Measurements from ENCODE around the gene TRIM46. TPM values are rescaled to one million over a fixed set of nuclear protein-coding genes. Genes with fewer than 3 reads are reported as not detected.

TRIM46 gene
- total RNA-seq, 1 donor from 2014 or later = 11.5 TPM

GRCh38 chr1:155199792-155200191 is 26.1 kb downstream of the TRIM46 start:
- Mint-ChIP-seq H3K4me1 (ENCODE audit: low read depth) (peaks cover 4% of the 10 kb centered on the region), H3K27me3 (ENCODE audit: low read depth) (no peaks in the 10 kb centered on the region), H3K4me3 (ENCODE audit: low read depth) (no peak overlapping the region), H3K27ac (no peak overlapping the region), H3K9me3 (no peaks in the 10 kb centered on the region), H3K36me3 (ENCODE audit: low read depth) (peaks cover 4% of the 10 kb centered on the region)
- intact Hi-C loops (cut with micrococcal nuclease) = no loop called here
- no peak for DNase-seq (ENCODE audit: low spot score)

GRCh38 chr1:155200920-155201319 is 27.3 kb downstream of the TRIM46 start:
- intact Hi-C loops (cut with micrococcal nuclease) = no loop called here
- H3K9me3 Mint-ChIP-seq = no peaks in the 10 kb centered on the region
- no peak overlapping the region for H3K27ac Mint-ChIP-seq
- H3K36me3 Mint-ChIP-seq (ENCODE audit: low read depth) = peaks cover 4% of the 10 kb centered on the region
- DNase-seq (ENCODE audit: low spot score) = no peak
- no peak overlapping the region for H3K4me3 Mint-ChIP-seq (ENCODE audit: low read depth)
- H3K27me3 Mint-ChIP-seq (ENCODE audit: low read depth) = no peaks in the 10 kb centered on the region
- no peaks in the 10 kb centered on the region for H3K4me1 Mint-ChIP-seq (ENCODE audit: low read depth)

- Mint-ChIP-seq H3K4me1 (ENCODE audit: low read depth) (peaks cover 5% of the 10 kb centered on the region), H3K4me3 (ENCODE audit: low read depth) (no peak overlapping the region), H3K36me3 (ENCODE audit: low read depth) (peaks cover 4% of the 10 kb centered on the region), H3K27me3 (ENCODE audit: low read depth) (no peaks in the 10 kb centered on the region), H3K27ac (no peak overlapping the region), H3K9me3 (no peaks in the 10 kb centered on the region)
- no peak for DNase-seq (ENCODE audit: low spot score)
- intact Hi-C loops (cut with micrococcal nuclease) = no loop called here
Observed at GRCh38 chr1:155202198-155202597, 28.5 kb downstream of the TRIM46 start.

GRCh38 chr1:155202731-155203515 is 29.3 kb downstream of the TRIM46 start:
- H3K36me3 Mint-ChIP-seq (ENCODE audit: low read depth) = peaks cover under 1% of the 10 kb centered on the region
- H3K4me3 Mint-ChIP-seq (ENCODE audit: low read depth) = no peak overlapping the region
- H3K4me1 Mint-ChIP-seq (ENCODE audit: low read depth) = peaks cover 10% of the 10 kb centered on the region
- intact Hi-C loops (cut with micrococcal nuclease) = no loop called here
- no peak for DNase-seq (ENCODE audit: low spot score)
- H3K27me3 Mint-ChIP-seq (ENCODE audit: low read depth) = no peaks in the 10 kb centered on the region
- H3K27ac Mint-ChIP-seq = no peak overlapping the region
- H3K9me3 Mint-ChIP-seq = no peaks in the 10 kb centered on the region

- no peak for DNase-seq (ENCODE audit: low spot score)
- intact Hi-C loops (cut with micrococcal nuclease) = loop anchor here (5.0 kb wide), 3 partner anchors 37 to 847 kb away; partner anchors contain the start of genes HCN3, LAMTOR2 and UBQLN4
- Mint-ChIP-seq H3K4me1 (ENCODE audit: low read depth) (peaks cover 18% of the 10 kb centered on the region), H3K36me3 (ENCODE audit: low read depth) (no peaks in the 10 kb centered on the region), H3K9me3 (no peaks in the 10 kb centered on the region), H3K27me3 (ENCODE audit: low read depth) (no peaks in the 10 kb centered on the region), H3K27ac (no peak overlapping the region), H3K4me3 (ENCODE audit: low read depth) (no peak overlapping the region)
Observed at GRCh38 chr1:155205035-155205434, 31.4 kb downstream of the TRIM46 start.

- peaks cover 24% of the 10 kb centered on the region for H3K4me1 Mint-ChIP-seq (ENCODE audit: low read depth)
- intact Hi-C loops (cut with micrococcal nuclease) = loop anchor here (5.0 kb wide), 3 partner anchors 36 to 846 kb away; partner anchors contain the start of genes HCN3, LAMTOR2 and UBQLN4
- H3K27ac Mint-ChIP-seq = no peak overlapping the region
- DNase-seq (ENCODE audit: low spot score) = no peak
- peaks cover 4% of the 10 kb centered on the region for H3K36me3 Mint-ChIP-seq (ENCODE audit: low read depth)
- H3K9me3 Mint-ChIP-seq = no peaks in the 10 kb centered on the region
- no peaks in the 10 kb centered on the region for H3K27me3 Mint-ChIP-seq (ENCODE audit: low read depth)
- no peak overlapping the region for H3K4me3 Mint-ChIP-seq (ENCODE audit: low read depth)
Observed at GRCh38 chr1:155205969-155206593, 32.4 kb downstream of the TRIM46 start.

- intact Hi-C loops (cut with micrococcal nuclease) = loop anchor here (5.0 kb wide), 3 partner anchors 35 to 845 kb away; partner anchors contain the start of genes HCN3, LAMTOR2 and UBQLN4
- DNase-seq (ENCODE audit: low spot score) = peak; percentile 84
- peak overlapping the region; percentile 60 for H3K4me3 Mint-ChIP-seq (ENCODE audit: low read depth)
- peaks cover 7% of the 10 kb centered on the region for H3K36me3 Mint-ChIP-seq (ENCODE audit: low read depth)
- H3K27me3 Mint-ChIP-seq (ENCODE audit: low read depth) = no peaks in the 10 kb centered on the region
- H3K27ac Mint-ChIP-seq = peak overlapping the region; percentile 74
- no peaks in the 10 kb centered on the region for H3K9me3 Mint-ChIP-seq
- peaks cover 24% of the 10 kb centered on the region for H3K4me1 Mint-ChIP-seq (ENCODE audit: low read depth)
Observed at GRCh38 chr1:155206891-155207805, 33.5 kb downstream of the TRIM46 start.

- intact Hi-C loops (cut with micrococcal nuclease) = loop anchor here (1.0 to 5.0 kb wide), 5 partner anchors 13 to 844 kb away; partner anchors contain the start of genes HCN3, LAMTOR2 and UBQLN4
- H3K4me1 Mint-ChIP-seq (ENCODE audit: low read depth) = peaks cover 24% of the 10 kb centered on the region
- no peak for DNase-seq (ENCODE audit: low spot score)
- H3K9me3 Mint-ChIP-seq = no peaks in the 10 kb centered on the region
- peaks cover 7% of the 10 kb centered on the region for H3K36me3 Mint-ChIP-seq (ENCODE audit: low read depth)
- peak within 1 kb of the TSS; percentile 92 for H3K4me3 Mint-ChIP-seq (ENCODE audit: low read depth)
- H3K27me3 Mint-ChIP-seq (ENCODE audit: low read depth) = no peaks in the 10 kb centered on the region
- H3K27ac Mint-ChIP-seq = peak within 1 kb of the TSS; percentile 80
Observed at GRCh38 chr1:155207806-155208540, 34.3 kb downstream of the TRIM46 start, which contains the start of gene THBS3. Gene THBS3 (minus strand): TSS chr1:155207897. CDS start chr1:155207876, 21 bp downstream.

GRCh38 chr1:155208541-155209311 is 35.1 kb downstream of the TRIM46 start, which contains the start of gene MTX1:
Gene MTX1 (plus strand): TSS chr1:155208695. CDS start chr1:155208805, 110 bp downstream.
- DNase-seq (ENCODE audit: low spot score) = peak; percentile 84
- H3K27me3 Mint-ChIP-seq (ENCODE audit: low read depth) = no peaks in the 10 kb centered on the region
- H3K36me3 Mint-ChIP-seq (ENCODE audit: low read depth) = peaks cover 7% of the 10 kb centered on the region
- H3K4me3 Mint-ChIP-seq (ENCODE audit: low read depth) = peak within 1 kb of the TSS; percentile 92
- peak within 1 kb of the TSS; percentile 87 for H3K27ac Mint-ChIP-seq
- intact Hi-C loops (cut with micrococcal nuclease) = loop anchor here (1.0 to 5.0 kb wide), 6 partner anchors 14 to 844 kb away; partner anchors contain the start of genes HCN3, LAMTOR2 and UBQLN4
- peaks cover 24% of the 10 kb centered on the region for H3K4me1 Mint-ChIP-seq (ENCODE audit: low read depth)
- H3K9me3 Mint-ChIP-seq = no peaks in the 10 kb centered on the region

- Mint-ChIP-seq H3K4me1 (ENCODE audit: low read depth) (peaks cover 24% of the 10 kb centered on the region), H3K4me3 (ENCODE audit: low read depth) (peak overlapping the region; percentile 92), H3K36me3 (ENCODE audit: low read depth) (peaks cover 7% of the 10 kb centered on the region), H3K27me3 (ENCODE audit: low read depth) (no peaks in the 10 kb centered on the region), H3K9me3 (no peaks in the 10 kb centered on the region), H3K27ac (peak overlapping the region; percentile 87)
- intact Hi-C loops (cut with micrococcal nuclease) = loop anchor here (1.0 to 5.0 kb wide), 5 partner anchors 15 to 843 kb away; partner anchors contain the start of genes HCN3, LAMTOR2 and UBQLN4
- no peak for DNase-seq (ENCODE audit: low spot score)
Observed at GRCh38 chr1:155209312-155209721, 35.7 kb downstream of the TRIM46 start.
